Mesenchymal stem cell (in vitro differentiated cells and primary cell): ENCODE data around the gene SEC61A1.

Experiments
- DNase-seq: peaks from one replicate; pipeline ENCODE4 v3.0.0-alpha.2; 2013
- H2AFZ ChIP-seq: one replicate; pipeline ENCODE4 v1.6.1; 2013; ENCODE audit warnings: low read depth, mild to moderate bottlenecking, control low read depth, inconsistent platforms, low read length, moderate library complexity
- H2AK5ac ChIP-seq: 2 replicates; pipeline ENCODE4 v1.6.1; 2013; ENCODE audit warnings: low read length, moderate library complexity, mild to moderate bottlenecking, inconsistent platforms; ENCODE audit not compliant: severe bottlenecking
- H2BK120ac ChIP-seq: one replicate; pipeline ENCODE4 v1.6.1; 2013; ENCODE audit warnings: low read depth, mild to moderate bottlenecking, inconsistent platforms, low read length, moderate library complexity
- H2BK12ac ChIP-seq, 2 experiments: one replicate each; pipeline ENCODE4 v1.6.1; 2013; ENCODE audit warnings: inconsistent platforms in 2 of 2, low read length in 2 of 2, mild to moderate bottlenecking in 2 of 2, moderate library complexity in 2 of 2, control low read depth in 1 of 2
- H2BK15ac ChIP-seq: one replicate; pipeline ENCODE4 v1.6.1; 2013; ENCODE audit warnings: mild to moderate bottlenecking, low read depth, inconsistent platforms; ENCODE audit not compliant: poor library complexity, severe bottlenecking
- H2BK5ac ChIP-seq: 2 replicates; pipeline ENCODE4 v1.6.1; 2013; ENCODE audit warnings: low read depth, mild to moderate bottlenecking, low read length, control low read depth, inconsistent platforms; ENCODE audit not compliant: poor library complexity, severe bottlenecking
- H3K14ac ChIP-seq, 2 experiments: one replicate each; pipeline ENCODE4 v1.6.1; 2013; ENCODE audit warnings: inconsistent platforms in 2 of 2, low read length in 2 of 2, control low read depth in 1 of 2, mild to moderate bottlenecking in 1 of 2, moderate library complexity in 1 of 2
- H3K18ac ChIP-seq, 2 experiments: one replicate each; pipeline ENCODE4 v1.6.1; 2013; ENCODE audit warnings: inconsistent platforms in 2 of 2, low read length in 2 of 2, control low read depth in 1 of 2, low read depth in 1 of 2, mild to moderate bottlenecking in 1 of 2
- H3K23ac ChIP-seq, 2 experiments: one replicate each; pipeline ENCODE4 v1.6.1; 2013; ENCODE audit warnings: inconsistent platforms in 2 of 2, low read length in 2 of 2, mild to moderate bottlenecking in 2 of 2, moderate library complexity in 2 of 2, control low read depth in 1 of 2
- H3K27ac ChIP-seq: 2 replicates; pipeline ENCODE4 v1.5.1; 2013; ENCODE audit warnings: mild to moderate bottlenecking, moderate library complexity, low read length, control low read depth, inconsistent platforms; ENCODE audit not compliant: poor library complexity, severe bottlenecking
- H3K27me3 ChIP-seq, 2 experiments: 2 replicates each; pipeline versions ENCODE4 v1.6.1 to v1.7.0; 2013; ENCODE audit warnings: low read length in 2 of 2, mild to moderate bottlenecking in 2 of 2, moderate library complexity in 2 of 2, control low read depth in 1 of 2, inconsistent platforms in 1 of 2; ENCODE audit not compliant: control insufficient read depth in 1 of 2, insufficient read depth in 1 of 2
- H3K36me3 ChIP-seq, 2 experiments: 2 replicates each; pipeline versions ENCODE4 v1.6.1 to v1.7.0; 2013; ENCODE audit warnings: low read length in 2 of 2, control low read depth in 1 of 2, inconsistent platforms in 1 of 2, low read depth in 1 of 2, mild to moderate bottlenecking in 1 of 2; ENCODE audit not compliant: insufficient read depth in 2 of 2, control insufficient read depth in 1 of 2
- H3K4ac ChIP-seq, 2 experiments: one replicate each; pipeline ENCODE4 v1.6.1; 2013; ENCODE audit warnings: inconsistent platforms in 2 of 2, low read length in 2 of 2, mild to moderate bottlenecking in 2 of 2, moderate library complexity in 2 of 2, control low read depth in 1 of 2, low read depth in 1 of 2
- H3K4me1 ChIP-seq: 2 replicates; pipeline ENCODE4 v1.6.1; 2013; ENCODE audit warnings: low read depth, low read length, control low read depth; ENCODE audit not compliant: control insufficient read depth, insufficient read depth
- H3K4me2 ChIP-seq: 2 replicates; pipeline ENCODE4 v1.6.1; 2013; ENCODE audit warnings: low read length, mild to moderate bottlenecking, inconsistent platforms; ENCODE audit not compliant: poor library complexity, severe bottlenecking
- H3K4me3 ChIP-seq, 2 experiments: 2 replicates each; pipeline versions ENCODE4 v1.5.1 to v1.7.0; 2013; ENCODE audit warnings: low read length in 2 of 2, mild to moderate bottlenecking in 2 of 2, control low read depth in 1 of 2, low read depth in 1 of 2; ENCODE audit not compliant: insufficient read depth in 1 of 2
- H3K79me1 ChIP-seq: replicated peaks from 2 replicates; pipeline ENCODE4 v1.6.1; 2013; ENCODE audit warnings: mild to moderate bottlenecking, control low read depth, low read length, inconsistent platforms; ENCODE audit not compliant: poor library complexity, severe bottlenecking
- H3K9ac ChIP-seq: 2 replicates; pipeline ENCODE4 v1.7.0; 2013; ENCODE audit warnings: mild to moderate bottlenecking, low read length, moderate library complexity
- H3K9me3 ChIP-seq: 2 replicates; pipeline ENCODE4 v1.7.0; 2013; ENCODE audit warnings: mild to moderate bottlenecking, low read length; ENCODE audit not compliant: control insufficient read depth
- H4K8ac ChIP-seq: one replicate; pipeline ENCODE4 v1.6.1; 2013; ENCODE audit warnings: inconsistent platforms, mild to moderate bottlenecking, low read length, moderate library complexity
- H4K91ac ChIP-seq: one replicate; pipeline ENCODE4 v1.6.1; 2013; ENCODE audit warnings: mild to moderate bottlenecking, low read length, inconsistent platforms
- WGBS: methylation state at CpG from one replicate; pipeline ENCODE4 v1.1.7; 2013; ENCODE audit warnings: mixed read lengths; 5-methylcytosine and 5-hydroxymethylcytosine counted together

The SEC61A1 gene

DNA sequence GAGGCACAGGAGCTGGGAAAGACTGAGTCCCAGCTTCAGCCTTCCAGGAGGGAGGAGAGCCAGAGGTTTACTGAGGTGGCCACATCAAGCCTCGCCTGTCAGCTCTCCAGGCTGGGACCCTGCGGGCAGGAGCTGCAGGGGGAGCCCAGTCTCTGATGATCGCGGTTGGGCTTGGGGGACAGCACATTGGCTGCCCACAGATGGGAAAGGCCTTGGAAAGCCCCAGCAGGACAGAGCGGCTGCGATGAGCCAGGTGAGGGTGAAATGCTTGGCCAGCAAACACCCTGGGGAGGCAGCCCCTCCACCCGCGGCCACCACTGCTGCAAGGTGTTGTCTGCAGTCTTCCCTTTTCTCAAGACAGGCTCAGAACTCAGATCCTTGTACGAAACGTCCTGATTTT, 31.2 kb downstream of the SEC61A1 start:
- Histone ChIP-seq H2BK15ac (no peak overlapping the region), H3K4me1 (peaks cover 36% of the 10 kb centered on the region), H4K8ac (no peak overlapping the region), H3K4me2 (no peak overlapping the region), H4K91ac (peak overlapping the region; percentile 22), H3K4ac (no peak overlapping the region), H3K79me1 (peaks cover 9% of the 10 kb centered on the region), H3K27ac (no peak overlapping the region), H3K14ac (no peak overlapping the region), H2BK12ac (peak overlapping the region in 1 of 2 experiments; percentile 48), H3K23ac (no peak overlapping the region), H3K18ac (peak overlapping the region in 1 of 2 experiments; percentile 21), H3K27me3 (no peaks in the 10 kb centered on the region), H2AK5ac (peak overlapping the region; percentile 62), H3K9me3 (no peaks in the 10 kb centered on the region), H2AFZ (no peak overlapping the region), H2BK120ac (no peak overlapping the region), H3K4me3 (no peak overlapping the region), H3K36me3 (peaks cover 45 to 49% of the 10 kb centered on the region in 2 experiments), H3K9ac (no peak overlapping the region), H2BK5ac (no peak overlapping the region)
- no peak for DNase-seq
- 83% methylated on average over 10 of the region's 10 CpGs for WGBS

DNA sequence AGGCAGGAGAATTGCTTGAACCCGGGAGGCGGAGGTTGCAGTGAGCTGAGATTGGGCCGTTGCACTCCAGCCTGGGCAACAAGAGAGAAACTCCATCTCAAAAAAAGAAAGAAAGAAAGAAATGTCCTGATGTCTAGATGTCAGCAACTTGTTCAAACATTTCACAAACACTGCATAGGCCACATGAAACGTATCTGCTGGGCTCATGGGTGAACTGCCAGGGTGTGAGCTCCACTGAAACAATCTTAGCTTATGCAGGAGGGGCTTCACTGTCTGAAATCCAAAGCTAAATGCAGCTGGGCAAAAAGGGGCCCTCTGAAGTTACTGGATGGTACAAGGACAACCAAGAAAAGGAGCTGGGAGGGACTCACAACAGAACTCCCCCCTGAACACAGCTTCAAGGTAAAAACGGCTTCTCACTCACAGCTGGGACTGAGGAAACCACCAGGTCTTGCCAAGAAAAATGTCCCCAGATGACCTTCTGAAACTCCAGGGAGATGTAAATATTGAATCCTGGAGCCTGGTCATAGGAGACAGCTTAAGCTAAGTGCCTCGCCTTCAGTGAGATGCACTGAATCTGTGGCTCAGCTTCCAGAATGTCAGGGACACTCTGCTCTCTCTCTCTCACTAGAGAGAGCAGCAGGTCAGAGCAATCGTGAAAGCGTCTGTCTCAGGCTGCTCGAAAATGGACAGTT, 31.9 kb downstream of the SEC61A1 start:
- no peak overlapping the region for H2BK15ac ChIP-seq
- peak; percentile 82 for DNase-seq
- H3K27me3 ChIP-seq: no peaks in the 10 kb centered on the region
- H3K9ac ChIP-seq: peak overlapping the region; percentile 53
- H3K4me1 ChIP-seq: peaks cover 37% of the 10 kb centered on the region
- no peak overlapping the region for H3K14ac ChIP-seq
- peaks cover 44 to 45% of the 10 kb centered on the region in 2 experiments for H3K36me3 ChIP-seq
- H2BK12ac ChIP-seq: no peak overlapping the region
- peaks cover 9% of the 10 kb centered on the region for H3K79me1 ChIP-seq
- no peak overlapping the region for H4K91ac ChIP-seq
- H2BK120ac ChIP-seq: no peak overlapping the region
- H3K27ac ChIP-seq: no peak overlapping the region
- no peaks in the 10 kb centered on the region for H3K9me3 ChIP-seq
- no peak overlapping the region for H2AK5ac ChIP-seq
- H3K23ac ChIP-seq: no peak overlapping the region
- H2BK5ac ChIP-seq: no peak overlapping the region
- no peak overlapping the region for H3K4me3 ChIP-seq
- no peak overlapping the region for H3K4me2 ChIP-seq
- no peak overlapping the region for H3K18ac ChIP-seq
- H4K8ac ChIP-seq: no peak overlapping the region
- WGBS: 81% methylated on average over 5 of the region's 9 CpGs
- H2AFZ ChIP-seq: no peak overlapping the region
- no peak overlapping the region for H3K4ac ChIP-seq

DNA sequence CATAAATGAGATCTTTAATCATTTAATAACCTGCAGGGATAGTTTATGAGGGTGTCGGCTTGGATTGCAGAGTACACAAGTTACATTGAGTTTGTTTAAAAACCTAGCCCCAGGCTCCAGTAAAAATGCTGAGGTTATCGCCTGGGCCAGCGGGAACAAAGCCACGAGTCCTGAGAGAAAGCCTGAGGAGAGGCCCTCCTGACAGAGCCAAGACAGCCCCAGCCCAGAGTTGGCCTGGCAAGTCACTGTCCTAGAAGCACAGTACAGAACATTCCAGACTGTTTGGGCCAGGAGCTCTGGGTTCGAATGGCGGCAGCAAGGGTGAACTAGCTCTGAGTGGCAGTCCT, 32.4 kb downstream of the SEC61A1 start:
- Histone ChIP-seq H2AK5ac (no peak overlapping the region), H2BK15ac (no peak overlapping the region), H2BK5ac (no peak overlapping the region), H4K91ac (no peak overlapping the region), H4K8ac (no peak overlapping the region), H3K9ac (peak overlapping the region; percentile 53), H2AFZ (no peak overlapping the region), H3K4ac (no peak overlapping the region), H3K4me2 (no peak overlapping the region), H3K4me1 (peaks cover 33% of the 10 kb centered on the region), H3K79me1 (peaks cover 8% of the 10 kb centered on the region), H3K36me3 (peaks cover 39 to 45% of the 10 kb centered on the region in 2 experiments), H3K4me3 (no peak overlapping the region), H3K27me3 (no peaks in the 10 kb centered on the region), H3K27ac (no peak overlapping the region), H2BK12ac (peak overlapping the region in 1 of 2 experiments; percentile 22), H2BK120ac (no peak overlapping the region), H3K23ac (no peak overlapping the region), H3K14ac (no peak overlapping the region), H3K9me3 (no peaks in the 10 kb centered on the region), H3K18ac (peak overlapping the region in 1 of 2 experiments; percentile 18)
- 88% methylated on average over 6 of the region's 6 CpGs for WGBS
- no peak for DNase-seq

GRCh38 chr3:128089135-128089534, 36.9 kb downstream of the SEC61A1 start:
- Histone ChIP-seq H3K27ac (no peak overlapping the region), H2BK15ac (no peak overlapping the region), H3K4me1 (peaks cover 7% of the 10 kb centered on the region), H2AK5ac (no peak overlapping the region), H3K79me1 (peaks cover 15% of the 10 kb centered on the region), H2BK5ac (no peak overlapping the region), H3K9me3 (no peaks in the 10 kb centered on the region), H3K4me3 (no peak overlapping the region), H3K18ac (no peak overlapping the region), H3K27me3 (no peaks in the 10 kb centered on the region), H3K14ac (no peak overlapping the region), H3K9ac (no peak overlapping the region), H3K36me3 (peaks cover 34 to 45% of the 10 kb centered on the region in 2 experiments), H3K4ac (no peak overlapping the region), H2BK120ac (no peak overlapping the region), H3K4me2 (no peak overlapping the region), H4K91ac (no peak overlapping the region), H2BK12ac (no peak overlapping the region), H4K8ac (no peak overlapping the region), H3K23ac (no peak overlapping the region), H2AFZ (no peak overlapping the region)
- no peak for DNase-seq
- 100% methylated on average over 1 of the region's 1 CpG for WGBS
